Heart left ventricle (tissue), 16 donors: ENCODE data around the gene SYNDIG1L. TPM values are rescaled to one million over a fixed set of nuclear protein-coding genes. Genes with fewer than 3 reads are reported as not detected.
"Not testable (repeated sequence)": the region's sequence is repeated elsewhere in the genome, so short reads cannot be mapped to it uniquely, and the experiment has no call there.

Experiments used
- ATAC-seq, 4 donors: fragments of 200-7000 bp; cut with Tn5 transposase; one replicate each; pipeline ENCODE4 v1.9.1; 2020 to 2022; ENCODE audit warnings: moderate library complexity in 4 of 4, mild to moderate bottlenecking in 3 of 4, moderate number of reproducible peaks in 1 of 4
- DNase-seq, 5 donors: peaks; one replicate each; pipeline ENCODE4 v3.0.0-alpha.2; 2020
- H3K27ac ChIP-seq, 12 donors: fragments of 200-600 bp; sonication (generic) in 4 of 12; one replicate each; pipeline versions ENCODE4 v1.5.0 to v1.8.0; 2016 to 2022; ENCODE audit warnings: mild to moderate bottlenecking in 2 of 12
- H3K27me3 ChIP-seq, 9 donors: fragments of 200-600 bp; sonication (generic) in 2 of 9; one replicate each; pipeline versions ENCODE4 v1.5.1 to v1.8.0; 2016 to 2022; ENCODE audit warnings: mild to moderate bottlenecking in 3 of 9
- H3K36me3 ChIP-seq, 9 donors: fragments of 200-600 bp; sonication (generic) in 2 of 9; one replicate each; pipeline versions ENCODE4 v1.5.0 to v1.8.0; 2018 to 2022; ENCODE audit warnings: mild to moderate bottlenecking in 2 of 9
- H3K4me1 ChIP-seq, 12 donors: fragments of 200-600 bp; sonication (generic) in 4 of 12; one replicate each; pipeline versions ENCODE4 v1.5.0 to v1.8.0; 2016 to 2022; ENCODE audit warnings: mild to moderate bottlenecking in 3 of 12
- H3K4me3 ChIP-seq, 12 donors: fragments of 200-600 bp; sonication (generic) in 4 of 12; one replicate each; pipeline versions ENCODE4 v1.5.0 to v1.8.0; 2017 to 2022; ENCODE audit warnings: mild to moderate bottlenecking in 9 of 12, moderate library complexity in 4 of 12
- H3K9me3 ChIP-seq, 12 donors: fragments of 200-600 bp; sonication (generic) in 4 of 12; one replicate each; pipeline versions ENCODE4 v1.5.0 to v1.8.0; 2016 to 2022; ENCODE audit warnings: mild to moderate bottlenecking in 1 of 12
- CTCF ChIP-seq, 12 donors: fragments of 200-600 bp; sonication (generic) in 4 of 12; IDR thresholded peaks; one replicate each; pipeline versions ENCODE4 v1.5.0 to v1.8.0; 2018 to 2022; ENCODE audit warnings: antibody characterized with exemption in 12 of 12, mild to moderate bottlenecking in 5 of 12
- POLR2A ChIP-seq, 2 donors: fragments of 450-650 bp; IDR thresholded peaks; one replicate each; pipeline ENCODE4 v1.6.1; 2017; ENCODE audit warnings: antibody characterized with exemption in 2 of 2, mild to moderate bottlenecking in 2 of 2, moderate library complexity in 2 of 2
- WGBS, 4 donors: extraction: QIAGEN DNeasy Blood & Tissue Kit in 2 of 4; methylation state at CpG; one replicate each; pipeline versions ENCODE4 v1.1.5 to v1.1.7; 2013 to 2018; 5-methylcytosine and 5-hydroxymethylcytosine counted together
- intact Hi-C, 10 donors: fragments of 100-400 bp; cut with DNase I; formaldehyde crosslinking; loops; one replicate each; pipeline versions ENCODE4 v1.11.1 to v1.14.2; 2022
- polyA plus RNA-seq, 2 donors: library from polyadenylated mRNA; stranded (reverse); fragments of 200-250 nt; gene quantifications; one replicate each; pipeline ENCODE4 v1.2.3, GENCODE V29; 2013
- total RNA-seq, 9 donors: library from RNA; depleted of rRNA in 2 of 9; stranded (reverse); fragments of >200 nt in 2 of 9; fragmentation: NEBNext Ultra II Directional in 3 of 9; extraction: Animal tissue kit (Norgen Biotek cat#: 25700) in 3 of 9; gene quantifications; one replicate each; pipeline versions ENCODE4 v1.1.0 to v1.2.4, GENCODE V29; 2016 to 2023
- donor health status: ischemic (EF 13 %, LVEDD 7.1; RV severe dilation, severe dysfunction).
- donor health status: healthy with polysubstance abuse.
- donor health status: DM: no; HTN: yes; CAD: no.
- donor health status: DM: no; HTN: no; CAD: no.
- donor health status: ischemic (EF 25% LVEDD 6.9; RV normal size, moderate dysfunction).
- donor health status: ischemic (EF 25% LVEDD 5.7; RV mildly dilated, moderate dysfunction).
- donor health status: healthy.
- donor health status: DM: yes; HTN: yes; CAD: no.
- donor health status: ischemic (EF 35%, LVEDD 5.7; RV mildly dilated, moderate dysfunction).
- donor health status: nonischemic (EF 11% LVEDD 7.7; RV severe dilation, severe dysfunction).
- donor health status: DM: yes; HTN: yes; CAD: no.
- donor health status: PGD.
- donor health status: ischemic (EF 29% LVEDD 5.4; RV normal size, mild dysfunction).
- donor health status: nonischemic (EF 23%, LVEDD 6.1; RV moderate dilation, normal function).

Gene SYNDIG1L
- total and polyA plus RNA-seq, 11 donors = 0.06 to 0.32 (median 0.10) TPM; not detected in 6

GRCh38 chr14:74389980-74390379 lies 36.0 kb downstream of the SYNDIG1L start:
- H3K27me3 ChIP-seq = peaks cover 0 to 11% (median 0%) of the 10 kb centered on the region in 9 donors
- TF ChIP-seq CTCF (IDR thresholded peaks at IDR 0.05) (no peak), POLR2A (IDR thresholded peaks at IDR 0.05) (no peak)
- intact Hi-C loops = no loop called here
- no peak for DNase-seq
- H3K27ac ChIP-seq = no peak overlapping the region
- no peak for ATAC-seq
- no peaks in the 10 kb centered on the region for H3K36me3 ChIP-seq
- no peak overlapping the region for H3K4me3 ChIP-seq
- no peaks in the 10 kb centered on the region for H3K9me3 ChIP-seq
- WGBS, 4 donors = 64 to 76% (median 73%) methylated on average over 7 of the region's 7 CpGs
- H3K4me1 ChIP-seq = no peaks in the 10 kb centered on the region

- H3K9me3 ChIP-seq = no peaks in the 10 kb centered on the region
- DNase-seq = no peak
- ATAC-seq = no peak
- TF ChIP-seq POLR2A (IDR thresholded peaks at IDR 0.05) = no peak
- TF ChIP-seq CTCF (IDR thresholded peaks at IDR 0.05) = no peak
- 86 to 92% (median 89%) methylated on average over 4 of the region's 4 CpGs for WGBS, 4 donors
- intact Hi-C loops = loop anchor here in 1 of 10 donors (5.0 kb wide), 1 partner anchor 85 kb away; no protein-coding TSS in a partner anchor
- H3K27me3 ChIP-seq = no peaks in the 10 kb centered on the region
- no peaks in the 10 kb centered on the region for H3K36me3 ChIP-seq
- H3K27ac ChIP-seq = no peak overlapping the region
- no peak overlapping the region for H3K4me3 ChIP-seq
- H3K4me1 ChIP-seq = no peaks in the 10 kb centered on the region
Observed at GRCh38 chr14:74382231-74382630, 43.8 kb downstream of the SYNDIG1L start.

- ATAC-seq, H3K4me1 ChIP-seq, DNase-seq, H3K9me3 ChIP-seq, H3K27ac ChIP-seq, H3K36me3 ChIP-seq, H3K4me3 ChIP-seq, H3K27me3 ChIP-seq: not testable (repeated sequence)
- intact Hi-C loops = loop anchor here in 1 of 10 donors (5.0 kb wide), 1 partner anchor 86 kb away; no protein-coding TSS in a partner anchor
- 88 to 90% (median 89%) methylated on average over 8 to 10 of the region's 10 CpGs for WGBS, 4 donors
Observed at GRCh38 chr14:74381571-74381970, 44.4 kb downstream of the SYNDIG1L start.

GRCh38 chr14:74380845-74381244 lies 45.2 kb downstream of the SYNDIG1L start:
- Histone ChIP-seq H3K36me3 (no peaks in the 10 kb centered on the region), H3K27ac (no peak overlapping the region), H3K4me1 (no peaks in the 10 kb centered on the region), H3K27me3 (peaks cover 0 to 5% (median 0%) of the 10 kb centered on the region in 9 donors), H3K9me3 (no peaks in the 10 kb centered on the region), H3K4me3 (no peak overlapping the region)
- no peak for TF ChIP-seq POLR2A (IDR thresholded peaks at IDR 0.05)
- no peak for TF ChIP-seq CTCF (IDR thresholded peaks at IDR 0.05)
- 74 to 79% (median 79%) methylated on average over 13 of the region's 13 CpGs for WGBS, 4 donors
- no peak for ATAC-seq
- DNase-seq = no peak
- intact Hi-C loops = loop anchor here in 1 of 10 donors (5.0 kb wide), 1 partner anchor 86 kb away; no protein-coding TSS in a partner anchor

GRCh38 chr14:74380172-74380571 lies 45.8 kb downstream of the SYNDIG1L start:
- H3K9me3 ChIP-seq = no peaks in the 10 kb centered on the region
- WGBS, 4 donors = 79 to 85% (median 84%) methylated on average over 9 of the region's 9 CpGs
- no peak for ATAC-seq
- no peak overlapping the region for H3K27ac ChIP-seq
- intact Hi-C loops = loop anchor here in 1 of 10 donors (5.0 kb wide), 1 partner anchor 87 kb away; no protein-coding TSS in a partner anchor
- no peak for TF ChIP-seq POLR2A (IDR thresholded peaks at IDR 0.05)
- no peak for TF ChIP-seq CTCF (IDR thresholded peaks at IDR 0.05)
- DNase-seq = no peak
- H3K27me3 ChIP-seq = peaks cover 0 to 5% (median 0%) of the 10 kb centered on the region in 9 donors
- no peaks in the 10 kb centered on the region for H3K36me3 ChIP-seq
- no peak overlapping the region for H3K4me3 ChIP-seq
- H3K4me1 ChIP-seq = no peaks in the 10 kb centered on the region
